A549 (cell line): ENCODE results near the gene CAMTA1. TPM values are rescaled to one million over a fixed set of nuclear protein-coding genes. Genes with fewer than 3 reads are reported as not detected.

Experiments used
- ATAC-seq, 2 experiments: fragments of 200-7000 bp in 1 of 2; fragments of >200 bp in 1 of 2; cut with Nextera tagmentation in 1 of 2; cut with Tn5 transposase in 1 of 2; 3 replicates each; pipeline versions ENCODE4 v1.8.0 to v1.9.1; 2018 to 2020; ENCODE audit warnings: mild to moderate bottlenecking in 1 of 2, moderate library complexity in 1 of 2
- CTCF ChIA-PET: fragments of 300-600 bp; sonication (Branson Sonifier 250); formaldehyde crosslinking; extraction: SDS; loops from one replicate; lab custom pipeline; 2021; ENCODE audit warnings: antibody characterized with exemption, inconsistent platforms; lab: Yijun Ruan, JAX
- POLR2A ChIA-PET: fragments of 350-600 bp; formaldehyde crosslinking; extraction: SDS; loops from one replicate; lab custom pipeline; 2021; ENCODE audit warnings: antibody characterized with exemption, inconsistent platforms; lab: Yijun Ruan, JAX
- DNase-seq, 2 experiments: peaks; one replicate each; pipeline versions ENCODE4 v3.0.0 to v3.0.0-alpha.2; 2011 to 2016; ENCODE audit warnings: low read depth in 1 of 2, low spot score in 1 of 2
- FAIRE-seq: peaks from 2 replicates; lab custom pipeline; 2011; peaks lifted over from hg19 to GRCh38; lab: Jason Lieb, UNC
- H3K27ac ChIP-seq, 2 experiments: fragments of >200 bp; sonication (Bioruptor Twin); formaldehyde crosslinking; 3 replicates each; pipeline ENCODE4 v1.5.1; 2016 to 2017
- H3K4me1 ChIP-seq: fragments of >200 bp; sonication (Bioruptor Twin); formaldehyde crosslinking; 3 replicates; pipeline ENCODE4 v1.6.1; 2016
- H3K4me2 ChIP-seq: fragments of >200 bp; sonication (Bioruptor Twin); formaldehyde crosslinking; 3 replicates; pipeline ENCODE4 v1.6.1; 2016
- H3K4me3 ChIP-seq: fragments of >200 bp; sonication (Bioruptor Twin); formaldehyde crosslinking; 3 replicates; pipeline ENCODE4 v1.5.1; 2016
- H3K9me3 ChIP-seq: fragments of >200 bp; sonication (Bioruptor Twin); formaldehyde crosslinking; 3 replicates; pipeline ENCODE4 v1.6.1; 2016
- CBX2 ChIP-seq: fragments of 200-600 bp; sonication (generic); IDR thresholded peaks from 2 replicates; pipeline ENCODE4 v1.6.1; 2016; ENCODE audit warnings: low read depth, mild to moderate bottlenecking, borderline replicate concordance
- CEBPB ChIP-seq, 2 experiments: fragments of >200 bp in 1 of 2; sonication (Bioruptor Twin) in 1 of 2; formaldehyde crosslinking in 1 of 2; IDR thresholded peaks; 2 replicates each; pipeline ENCODE4 v1.6.1; 2012 to 2016
- CHD2 ChIP-seq: fragments of 150-350 bp; IDR thresholded peaks from 2 replicates; pipeline ENCODE4 v1.6.1; 2014; ENCODE audit warnings: low read length; ENCODE audit not compliant: partially characterized antibody
- CHD4 ChIP-seq: fragments of 200-600 bp; sonication (generic); IDR thresholded peaks from 2 replicates; pipeline ENCODE4 v1.6.1; 2016; ENCODE audit warnings: antibody characterized with exemption, mild to moderate bottlenecking, borderline replicate concordance
- EP300 ChIP-seq, 2 experiments: fragments of >200 bp; sonication (Bioruptor Twin); formaldehyde crosslinking; IDR thresholded peaks; 2 replicates in 1 of 2; 3 replicates in 1 of 2; pipeline ENCODE4 v1.6.1; 2016 to 2017
- ESRRA ChIP-seq: fragments of 150-350 bp; IDR thresholded peaks from 2 replicates; pipeline ENCODE4 v1.6.1; 2014; ENCODE audit warnings: mild to moderate bottlenecking, low read length, borderline replicate concordance
- FOXS1 ChIP-seq: fragments of 250-450 bp; sonication (Bioruptor Pico); IDR thresholded peaks from 2 replicates; pipeline ENCODE4 v1.5.0; 2020; ENCODE audit warnings: mild to moderate bottlenecking, moderate library complexity
- GATA3 ChIP-seq: IDR thresholded peaks from 2 replicates; pipeline ENCODE4 v1.6.1; 2012; ENCODE audit warnings: borderline replicate concordance
- HES2 ChIP-seq: fragments of >200 bp; sonication (Bioruptor Twin); formaldehyde crosslinking; IDR thresholded peaks from 2 replicates; pipeline ENCODE4 v1.6.1; 2016
- HOXB13 ChIP-seq: fragments of 250-450 bp; sonication (Bioruptor Pico); IDR thresholded peaks from 2 replicates; pipeline ENCODE4 v1.5.0; 2020; ENCODE audit warnings: low read depth, mild to moderate bottlenecking, moderate library complexity
- JUN ChIP-seq, 2 experiments: fragments of >200 bp; sonication (Bioruptor Twin); formaldehyde crosslinking; IDR thresholded peaks; 2 replicates in 1 of 2; 3 replicates in 1 of 2; pipeline ENCODE4 v1.6.1; 2016 to 2017
- JUNB ChIP-seq: fragments of >200 bp; sonication (Bioruptor Twin); formaldehyde crosslinking; IDR thresholded peaks from 2 replicates; pipeline ENCODE4 v1.6.1; 2016
- KDM1A ChIP-seq: fragments of 200-600 bp; sonication (generic); IDR thresholded peaks from 2 replicates; pipeline ENCODE4 v1.6.1; 2016; ENCODE audit warnings: low read depth, mild to moderate bottlenecking
- MAFK ChIP-seq: fragments of 450-650 bp; IDR thresholded peaks from 2 replicates; pipeline ENCODE4 v1.6.1; 2014; ENCODE audit not compliant: partially characterized antibody
- MAZ ChIP-seq: fragments of 150-350 bp; IDR thresholded peaks from 2 replicates; pipeline ENCODE4 v1.6.1; 2014; ENCODE audit warnings: antibody characterized with exemption, low read depth, low read length, borderline replicate concordance
- PHF8 ChIP-seq: fragments of 200-600 bp; sonication (generic); IDR thresholded peaks from 2 replicates; pipeline ENCODE4 v1.6.1; 2016; ENCODE audit warnings: low read depth, mild to moderate bottlenecking, antibody characterized with exemption, moderate library complexity, borderline replicate concordance
- POLR2A ChIP-seq: IDR thresholded peaks from 2 replicates; pipeline ENCODE4 v1.6.1; 2012; ENCODE audit warnings: mild to moderate bottlenecking, low read length
- RAD21 ChIP-seq, 2 experiments: fragments of >200 bp in 1 of 2; sonication (Bioruptor Twin) in 1 of 2; formaldehyde crosslinking in 1 of 2; IDR thresholded peaks in 1 of 2; conservative IDR thresholded peaks in 1 of 2; 2 replicates in 1 of 2; 3 replicates in 1 of 2; pipeline ENCODE4 v1.6.1; 2012 to 2018; ENCODE audit warnings: inconsistent platforms in 1 of 2
- RARB ChIP-seq: fragments of 250-450 bp; sonication (Bioruptor Pico); IDR thresholded peaks from 2 replicates; pipeline ENCODE4 v1.8.0; 2021; ENCODE audit warnings: mild to moderate bottlenecking, moderate library complexity
- RCOR1 ChIP-seq: fragments of 150-350 bp; IDR thresholded peaks from 2 replicates; pipeline ENCODE4 v1.6.1; 2014; ENCODE audit warnings: antibody characterized with exemption, low read length, low read depth
- RFX5 ChIP-seq: fragments of 450-650 bp; IDR thresholded peaks from 2 replicates; pipeline ENCODE4 v1.7.1; 2014; ENCODE audit warnings: antibody characterized with exemption, mild to moderate bottlenecking, moderate library complexity
- SMC3 ChIP-seq: fragments of >200 bp; sonication (Bioruptor Twin); formaldehyde crosslinking; IDR thresholded peaks from 3 replicates; pipeline ENCODE4 v1.6.1; 2018; ENCODE audit warnings: inconsistent platforms
- USF2 ChIP-seq: fragments of 450-650 bp; IDR thresholded peaks from 2 replicates; pipeline ENCODE4 v1.6.1; 2014; ENCODE audit warnings: antibody characterized with exemption
- ZC3H11A ChIP-seq: fragments of 450-650 bp; IDR thresholded peaks from 2 replicates; pipeline ENCODE4 v1.6.1; 2014; ENCODE audit warnings: antibody characterized with exemption, mild to moderate bottlenecking
- ZNF302 ChIP-seq: fragments of 250-450 bp; sonication (Bioruptor Pico); IDR thresholded peaks from 2 replicates; pipeline ENCODE4 v1.9.0; 2021; ENCODE audit warnings: inconsistent platforms, mild to moderate bottlenecking, moderate library complexity
- WGBS: methylation state at CpG from one replicate; pipeline ENCODE4 v1.1.6; 2017; ENCODE audit errors: missing lambda C conversion rate; 5-methylcytosine and 5-hydroxymethylcytosine counted together
- polyA plus RNA-seq, 4 experiments: library from polyadenylated mRNA; depleted of rRNA in 3 of 4; stranded (reverse); fragments of >200 nt; fragmentation: RNase III in 1 of 4; extraction: RNeasy Plus Mini Kit Qiagen cat#74134 plus additional on column Dnase treatment in 1 of 4; gene quantifications; 2 replicates in 3 of 4; 3 replicates in 1 of 4; pipeline ENCODE4 v1.2.3, GENCODE V29; 2011 to 2017
- TF ChIP-seq, protein P1 (sequence below): IDR thresholded peaks from 2 replicates; pipeline ENCODE4 v1.6.1; 2012; ENCODE audit warnings: low read depth, borderline replicate concordance
- TF ChIP-seq, protein P2 (sequence below): IDR thresholded peaks from 2 replicates; pipeline ENCODE4 v1.6.1; 2012

Gene CAMTA1
- polyA plus RNA-seq, 2 of the 4 experiments (the other 2 are of a cell fraction), result 58.8 to 75.0 TPM

GRCh38 chr1:7565099-7565750, 780.0 kb downstream of the CAMTA1 start:
- H3K27ac ChIP-seq, result no peak overlapping the region
- TF ChIP-seq RCOR1, result no peak
- TF ChIP-seq EP300 (IDR thresholded peaks at IDR 0.05), result no peak
- no peak for TF ChIP-seq ZNF302
- no peak for TF ChIP-seq RAD21 (conservative IDR thresholded peaks at IDR 0.05 in 1 of 2, IDR thresholded peaks at IDR 0.05 in 1 of 2)
- TF ChIP-seq, protein P1, sequence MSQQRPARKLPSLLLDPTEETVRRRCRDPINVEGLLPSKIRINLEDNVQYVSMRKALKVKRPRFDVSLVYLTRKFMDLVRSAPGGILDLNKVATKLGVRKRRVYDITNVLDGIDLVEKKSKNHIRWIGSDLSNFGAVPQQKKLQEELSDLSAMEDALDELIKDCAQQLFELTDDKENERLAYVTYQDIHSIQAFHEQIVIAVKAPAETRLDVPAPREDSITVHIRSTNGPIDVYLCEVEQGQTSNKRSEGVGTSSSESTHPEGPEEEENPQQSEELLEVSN, result no peak
- TF ChIP-seq CBX2, result no peak
- no peak for TF ChIP-seq POLR2A
- TF ChIP-seq USF2, result no peak
- TF ChIP-seq MAZ, result no peak
- no peak for TF ChIP-seq PHF8
- TF ChIP-seq CHD4, result no peak
- TF ChIP-seq HES2, result no peak
- TF ChIP-seq ZC3H11A, result no peak
- TF ChIP-seq JUN (IDR thresholded peaks at IDR 0.05), result no peak
- no peak for TF ChIP-seq SMC3
- no peaks in the 10 kb centered on the region for H3K4me1 ChIP-seq
- ATAC-seq (no peak), FAIRE-seq (no peak), DNase-seq (no peak)
- H3K4me2 ChIP-seq, result no peak overlapping the region
- ChIA-PET POLR2A (no interaction called here), CTCF (no interaction called here)
- no peaks in the 10 kb centered on the region for H3K9me3 ChIP-seq
- WGBS, result 80% methylated on average over 8 of the region's 10 CpGs
- H3K4me3 ChIP-seq, result no peak overlapping the region

DNA sequence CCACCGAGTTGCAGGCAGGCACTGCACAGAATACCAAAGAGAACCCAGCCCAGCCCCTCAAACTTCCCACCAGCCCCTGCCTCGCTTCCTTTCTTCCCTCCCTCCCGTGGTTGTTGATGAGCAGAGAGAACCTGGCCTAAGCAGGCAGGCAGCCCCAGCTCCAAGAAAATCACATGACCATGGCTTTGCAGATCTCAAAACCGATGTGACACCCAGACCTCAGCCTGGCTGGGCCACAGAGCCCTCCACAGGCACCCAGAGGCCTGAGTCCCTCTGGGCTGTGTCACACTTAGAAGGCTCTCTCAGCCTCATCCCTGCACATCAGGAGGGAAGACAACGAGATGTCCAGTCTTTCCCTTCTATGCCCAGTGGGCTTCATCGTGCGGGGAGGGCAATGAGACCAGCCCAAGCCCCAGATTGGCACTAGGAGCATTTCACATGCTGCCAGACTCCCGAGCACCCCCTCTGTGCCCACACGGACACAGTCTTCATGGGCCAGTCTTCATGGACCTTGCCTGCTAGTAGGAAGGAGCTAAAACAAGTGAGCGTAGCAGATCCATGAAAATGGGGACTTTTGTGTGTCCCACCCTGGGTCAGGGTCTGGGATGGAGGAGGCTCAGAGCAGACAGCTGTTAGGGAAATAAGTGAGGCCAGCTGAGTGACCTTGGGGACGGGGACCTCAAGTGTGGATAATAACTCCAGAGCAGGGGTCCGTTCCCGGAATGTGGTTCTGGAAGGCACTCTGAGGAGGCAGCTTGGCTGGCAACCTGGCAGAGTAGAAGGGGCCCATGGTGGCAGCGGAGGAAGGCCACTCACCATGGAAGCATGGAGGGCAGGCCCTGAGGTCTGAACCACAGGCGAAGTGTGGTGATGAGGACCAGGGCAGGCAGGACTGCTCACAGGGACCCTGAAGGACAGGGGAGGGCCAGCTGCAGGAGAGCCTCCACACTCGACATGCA, 781.4 kb downstream of the CAMTA1 start:
- H3K4me1 ChIP-seq, result no peaks in the 10 kb centered on the region
- no peak overlapping the region for H3K4me3 ChIP-seq
- no peak for TF ChIP-seq RARB (CRISPR knock-in tag)
- no peak for TF ChIP-seq GATA3
- no peak for TF ChIP-seq ZNF302
- TF ChIP-seq RAD21 (conservative IDR thresholded peaks at IDR 0.05 in 1 of 2, IDR thresholded peaks at IDR 0.05 in 1 of 2), result no peak
- no peak for TF ChIP-seq HES2
- TF ChIP-seq, protein P1, result no peak
- TF ChIP-seq, protein P2, sequence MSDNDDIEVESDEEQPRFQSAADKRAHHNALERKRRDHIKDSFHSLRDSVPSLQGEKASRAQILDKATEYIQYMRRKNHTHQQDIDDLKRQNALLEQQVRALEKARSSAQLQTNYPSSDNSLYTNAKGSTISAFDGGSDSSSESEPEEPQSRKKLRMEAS, result no peak
- TF ChIP-seq MAFK, result no peak
- TF ChIP-seq FOXS1 (CRISPR knock-in tag), result no peak
- no peak for TF ChIP-seq EP300 (IDR thresholded peaks at IDR 0.05)
- TF ChIP-seq JUNB, result no peak
- TF ChIP-seq HOXB13 (CRISPR knock-in tag), result no peak
- no peak for TF ChIP-seq CHD2
- no peak for TF ChIP-seq RFX5
- no peak for TF ChIP-seq ESRRA
- no peak for TF ChIP-seq CEBPB (IDR thresholded peaks at IDR 0.05)
- no peak for TF ChIP-seq KDM1A
- TF ChIP-seq, all 56 proteins: peak for 0
- Histone ChIP-seq H3K27ac (no peak overlapping the region), H3K9me3 (no peaks in the 10 kb centered on the region), H3K4me2 (no peak overlapping the region)
- POLR2A ChIA-PET, result no interaction called here
- DNase-seq (no peak), ATAC-seq (no peak), FAIRE-seq (no peak)
- CTCF ChIA-PET, result interaction anchor here (0.7 kb wide), 1 partner anchor 15 kb away, joined by 3 read pairs; no protein-coding TSS in a partner anchor
- WGBS, result 75% methylated on average over 8 of the region's 16 CpGs
